Measurements from ENCODE around the gene HOXB6. TPM values are rescaled to one million over a fixed set of nuclear protein-coding genes. Genes with fewer than 3 reads are reported as not detected.

Gene HOXB6
- total RNA-seq: 64.5 and 66.3 TPM in 2 replicates

GRCh38 chr17:48604770-48605329 lies at the start of gene HOXB6:
HOXB6 (minus strand) TSS chr17:48604986; CDS start chr17:48598150, 6,836 bp downstream.

DNA sequence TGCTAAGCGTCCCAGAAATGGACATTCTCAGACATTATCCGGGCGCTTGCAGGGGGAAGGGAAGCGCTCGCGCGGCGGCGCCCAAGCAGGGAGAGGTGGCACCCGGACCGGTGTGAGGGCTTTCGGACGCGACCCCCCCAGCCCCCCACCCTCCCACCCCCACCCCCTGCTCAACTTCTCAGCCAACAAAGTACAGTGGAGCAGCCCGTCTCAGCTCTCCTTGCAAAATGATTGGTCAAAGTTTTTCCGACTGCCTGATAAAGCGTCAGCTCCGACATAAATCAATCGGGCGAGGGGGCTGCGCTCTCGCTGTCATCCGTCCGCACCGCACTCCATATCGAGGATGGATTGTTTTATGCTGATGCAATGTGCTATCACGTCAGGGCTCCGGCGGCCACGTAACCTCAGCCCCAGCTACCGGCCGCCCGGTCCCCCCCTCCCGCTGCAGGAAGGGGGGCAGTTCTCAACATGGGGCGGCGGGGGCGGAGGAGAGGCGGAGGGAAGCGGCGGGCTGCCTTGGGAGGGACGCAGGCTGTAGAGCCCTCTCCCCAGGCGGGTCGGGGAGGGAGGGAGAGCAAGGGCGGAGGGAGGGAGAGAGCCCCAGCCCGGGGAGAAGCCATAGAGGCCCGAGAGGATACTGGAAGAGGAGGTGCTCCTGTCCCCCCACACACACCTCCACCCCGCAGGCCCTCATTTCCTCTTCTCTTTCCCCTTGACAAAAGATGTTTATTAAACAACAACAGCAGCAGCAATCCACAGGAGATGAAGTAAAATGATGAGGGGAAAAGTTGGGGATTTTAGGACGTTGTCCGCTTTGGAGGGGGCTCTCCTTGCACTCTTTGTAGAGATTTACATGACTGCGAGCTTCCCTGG lies 21.7 kb upstream of the HOXB6 start, which contains the start of gene HOXB9:
Gene HOXB9 (minus strand): TSS at position 114 of the 873 bp plus-strand sequence. CDS start 89 bp downstream, at position 25.

DNA sequence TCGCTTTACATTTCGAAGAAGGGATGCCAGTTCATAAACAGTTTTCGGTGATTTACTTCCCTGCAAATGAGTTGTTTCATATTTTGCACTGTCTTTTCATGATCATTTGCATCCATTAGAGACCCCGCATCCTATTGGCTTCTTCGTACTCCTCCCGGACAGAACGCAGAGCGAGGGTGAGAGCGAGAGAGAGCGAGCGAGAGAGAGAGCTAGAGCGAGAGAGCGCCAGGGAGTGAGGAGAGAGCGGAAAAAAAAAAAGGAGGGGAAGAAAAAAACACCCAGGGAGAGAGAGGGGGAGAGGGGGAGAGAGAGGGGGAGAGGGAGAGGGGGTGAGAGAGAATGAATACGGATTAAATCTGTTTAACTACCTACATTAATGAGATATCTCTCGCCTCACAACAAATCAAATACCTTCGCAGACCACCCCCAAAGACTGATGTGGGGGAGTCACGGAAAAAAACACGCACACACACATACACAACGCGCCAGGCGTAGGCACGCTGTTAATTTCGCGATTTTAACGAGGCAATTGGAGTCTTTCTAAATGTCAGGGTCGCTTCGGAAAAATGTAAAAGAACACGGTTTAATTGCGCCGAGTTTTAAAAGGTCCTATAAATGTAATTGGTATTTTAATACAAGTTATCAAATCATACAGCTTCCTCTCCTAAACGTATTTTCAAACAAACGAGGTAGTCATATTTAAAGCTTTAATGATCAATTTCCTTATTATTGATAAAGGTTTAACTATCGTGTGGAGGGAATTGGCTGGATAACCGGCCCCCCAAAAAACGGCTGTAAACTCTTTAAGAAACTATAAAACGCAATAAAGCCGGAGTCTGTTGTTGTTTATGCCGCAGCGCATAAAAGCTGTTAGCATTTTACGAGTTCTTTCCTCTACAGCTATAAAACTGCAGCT lies 10.5 kb upstream of the HOXB6 start, which contains the start of gene HOXB8:
Gene HOXB8 (minus strand): TSS at position 246 of the 916 bp plus-strand sequence. CDS start 588 bp downstream, outside the sequence.

DNA sequence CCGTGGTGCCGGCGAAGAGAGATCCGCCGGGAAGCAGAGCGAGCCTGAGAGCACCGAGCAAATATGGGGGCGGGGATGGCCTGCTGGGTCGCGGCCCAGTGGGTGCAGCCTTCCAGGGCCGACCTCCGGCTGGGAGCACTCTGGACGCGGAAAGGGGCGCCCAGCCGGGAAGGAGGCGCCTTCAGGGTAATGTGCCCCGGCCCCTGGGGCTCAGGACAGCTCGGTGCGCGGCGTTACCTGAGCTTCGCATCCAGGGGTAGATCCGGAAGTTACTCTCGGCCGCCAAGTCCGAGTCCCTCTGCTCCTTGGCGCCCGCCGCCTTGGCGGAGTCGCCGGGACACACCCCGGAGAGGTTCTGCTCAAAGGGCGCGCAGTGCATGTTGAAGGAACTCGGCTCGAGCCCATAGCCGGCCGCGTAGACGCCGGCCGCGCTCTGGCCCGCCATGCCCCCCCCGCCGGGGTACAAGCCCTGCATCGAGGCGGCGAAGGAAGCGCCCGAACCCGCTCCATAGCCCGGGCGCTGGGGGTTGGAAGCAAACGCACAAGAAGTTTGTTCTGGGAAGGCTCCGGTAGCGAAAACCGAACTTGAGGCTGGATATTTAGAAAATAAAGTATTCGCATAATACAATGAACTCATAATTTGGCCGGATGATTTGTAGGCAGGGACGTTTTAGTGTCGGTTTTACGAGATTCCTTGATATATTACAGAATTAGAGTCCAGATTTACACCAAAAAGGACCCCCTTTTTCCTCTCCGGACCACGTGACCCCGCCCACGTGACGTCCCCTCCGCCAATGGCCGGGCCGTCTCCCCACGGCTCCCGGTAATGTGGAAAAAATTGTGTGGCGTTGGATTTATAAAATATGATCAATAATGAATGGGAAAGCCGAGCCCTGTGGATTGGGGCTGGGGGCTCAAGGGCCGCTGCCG lies 5.8 kb upstream of the HOXB6 start, which contains the start of gene HOXB7:
Gene HOXB7 (minus strand): TSS at position 736 of the 930 bp plus-strand sequence. CDS start 99 bp downstream, at position 637.

GRCh38 chr17:48593126-48593829 lies 11.5 kb downstream of the HOXB6 start, which contains the start of gene HOXB5:
HOXB5 (minus strand) TSS chr17:48593779; CDS start chr17:48593682, 97 bp downstream.

DNA sequence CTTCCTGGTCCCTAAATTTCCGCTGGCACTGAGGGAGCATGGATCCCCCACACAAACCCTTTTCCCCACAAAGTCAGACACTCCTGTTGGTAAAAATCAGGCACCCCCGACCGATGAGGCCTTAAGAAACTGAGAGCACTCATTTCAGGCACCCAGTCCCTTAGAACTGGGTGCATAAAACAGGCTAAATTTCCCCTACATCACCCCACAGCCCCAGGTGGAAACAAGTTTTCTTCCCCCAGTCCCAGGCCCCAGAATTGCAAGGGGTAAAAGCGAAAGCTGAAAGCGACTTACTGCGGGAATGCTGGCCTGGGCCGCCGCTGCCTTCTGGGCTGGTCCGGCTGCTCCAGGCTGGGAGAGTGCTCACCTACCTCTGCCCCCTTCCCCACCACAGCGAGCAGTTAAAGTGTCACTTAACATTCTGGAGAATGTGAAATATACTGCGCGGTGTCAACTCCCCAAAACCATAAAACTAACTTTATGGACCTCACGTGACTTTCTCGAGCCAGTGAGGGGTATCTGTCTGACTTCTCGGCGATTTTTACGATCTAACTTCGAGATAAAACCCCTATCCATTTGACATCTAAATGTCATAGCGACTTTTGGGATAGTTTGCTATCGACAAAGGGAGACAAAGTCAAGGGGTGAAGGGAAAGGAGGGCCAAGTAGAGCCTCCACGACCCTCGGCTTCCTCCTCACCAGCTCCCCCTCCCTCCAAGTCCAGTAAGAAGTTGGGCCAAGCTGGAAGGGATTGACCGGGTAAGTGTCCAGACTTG lies 14.8 kb downstream of the HOXB6 start, which contains the start of gene HOXB3:
Gene HOXB3 (minus strand): TSS at position 411 of the 776 bp plus-strand sequence. CDS start 37,767 bp downstream, outside the sequence.

GRCh38 chr17:48577946-48578615 lies 26.7 kb downstream of the HOXB6 start, which contains the start of gene HOXB4:
HOXB4 (minus strand) TSS chr17:48578350; CDS start chr17:48578319, 31 bp downstream.

Other genes with a start within 250 kb of the HOXB6 start
- gene SKAP1, start 174.8 kb downstream of the HOXB6 start, total RNA-seq: 0.78 TPM in 1 of 2 replicates, not detected in the other
- gene HOXB1, start 74.0 kb downstream of the HOXB6 start, total RNA-seq: not detected in 2 replicates
- 28.7 and 38.7 TPM in 2 replicates for gene HOXB2, start 59.9 kb downstream of the HOXB6 start, total RNA-seq
- gene HOXB4, start 26.6 kb downstream of the HOXB6 start, total RNA-seq: 10.3 and 12.5 TPM in 2 replicates
- gene HOXB3, start 14.7 kb downstream of the HOXB6 start, total RNA-seq: 26.4 and 44.7 TPM in 2 replicates
- 8.4 and 18.9 TPM in 2 replicates for gene HOXB5, start 11.2 kb downstream of the HOXB6 start, total RNA-seq
- 13.2 and 14.9 TPM in 2 replicates for gene HOXB7, start 6.0 kb upstream of the HOXB6 start, total RNA-seq
- gene HOXB8, start 10.3 kb upstream of the HOXB6 start, total RNA-seq: 0.39 and 1.4 TPM in 2 replicates
- not detected in 2 replicates for gene HOXB9, start 21.4 kb upstream of the HOXB6 start, total RNA-seq
- not detected in 2 replicates for gene PRAC1, start 117.5 kb upstream of the HOXB6 start, total RNA-seq
- not detected in 2 replicates for gene PRAC2, start 118.2 kb upstream of the HOXB6 start, total RNA-seq
- gene HOXB13, start 123.8 kb upstream of the HOXB6 start, total RNA-seq: not detected in 2 replicates
- gene TTLL6, start 212.2 kb upstream of the HOXB6 start, total RNA-seq: 2.5 TPM in 1 of 2 replicates, not detected in the other
- gene CALCOCO2, start 226.0 kb upstream of the HOXB6 start, total RNA-seq: 44.1 and 48.6 TPM in 2 replicates